Esophagus squamous epithelium (tissue), 4 donors: ENCODE data around the gene DAB2.

Experiments
- CTCF ChIP-seq, 6 experiments: fragments of 450-650 bp in 4 of 6; fragments of 200-600 bp in 2 of 6; sonication (generic) in 2 of 6; IDR thresholded peaks; one replicate each; pipeline ENCODE4 v1.5.1; 2016 to 2019; ENCODE audit warnings: antibody characterized with exemption in 6 of 6, mild to moderate bottlenecking in 4 of 6, moderate library complexity in 4 of 6
- POLR2A ChIP-seq, 4 donors: fragments of 450-650 bp; IDR thresholded peaks; one replicate each; pipeline ENCODE4 v1.6.1; 2017; ENCODE audit warnings: antibody characterized with exemption in 4 of 4, mild to moderate bottlenecking in 4 of 4, moderate library complexity in 3 of 4

- no peak for TF ChIP-seq CTCF (IDR thresholded peaks at IDR 0.05)
- no peak for TF ChIP-seq POLR2A (IDR thresholded peaks at IDR 0.05)
Measured at GRCh38 chr5:39452846-39453245, 28.1 kb upstream of the DAB2 start.
